Measurements from ENCODE around the gene TRRAP. TPM values are rescaled to one million over a fixed set of nuclear protein-coding genes. Genes with fewer than 3 reads are reported as not detected.

Gene TRRAP
- polyA plus RNA-seq, 1 donor from 2014 or later: 12.9 TPM

- Histone ChIP-seq H2AFZ (ENCODE audit: low read depth, low read length) (no peak overlapping the region), H3K79me2 (replicated peaks; ENCODE audit: insufficient read depth, low read length) (no peaks in the 10 kb centered on the region), H3K4me3 (ENCODE audit: low read length) (no peak overlapping the region), H3K36me3 (ENCODE audit: insufficient read depth, low read length) (no peaks in the 10 kb centered on the region), H3K9ac (ENCODE audit: low read length) (no peak overlapping the region), H3K4me2 (ENCODE audit: low read length) (no peak overlapping the region), H3K9me2 (ENCODE audit: insufficient read depth, low read length) (no peaks in the 10 kb centered on the region), H4K20me1 (ENCODE audit: insufficient read depth) (no peaks in the 10 kb centered on the region), H3K9me3 (ENCODE audit: low read length) (no peaks in the 10 kb centered on the region), H3K27ac (ENCODE audit: low read length) (no peak overlapping the region), H3F3A (ENCODE audit: insufficient read depth, low read length, poor library complexity, severe bottlenecking) (no peaks in the 10 kb centered on the region), H3K27me3 (ENCODE audit: insufficient read depth, low read depth, low read length) (no peaks in the 10 kb centered on the region)
- TF ChIP-seq MXI1 (conservative IDR thresholded peaks at IDR 0.05; ENCODE audit: poor library complexity, severe bottlenecking): no peak
- TF ChIP-seq POLR2AphosphoS5 (IDR thresholded peaks at IDR 0.05): no peak
- no peak for TF ChIP-seq SMC3 (conservative IDR thresholded peaks at IDR 0.05; ENCODE audit: poor library complexity)
- no peak for TF ChIP-seq TAF1 (IDR thresholded peaks at IDR 0.05; ENCODE audit: low read depth)
- TF ChIP-seq RAD21 (conservative IDR thresholded peaks at IDR 0.05): no peak
- no peak for TF ChIP-seq CTCF (IDR thresholded peaks at IDR 0.05; ENCODE audit: poor library complexity, severe bottlenecking)
- no peak for TF ChIP-seq EZH2 (IDR thresholded peaks at IDR 0.05; ENCODE audit: borderline replicate concordance, insufficient read depth, low read length, poor library complexity, severe bottlenecking)
- TF ChIP-seq EP300 (conservative IDR thresholded peaks at IDR 0.05; ENCODE audit: poor library complexity, severe bottlenecking): no peak
- TF ChIP-seq, protein P1, sequence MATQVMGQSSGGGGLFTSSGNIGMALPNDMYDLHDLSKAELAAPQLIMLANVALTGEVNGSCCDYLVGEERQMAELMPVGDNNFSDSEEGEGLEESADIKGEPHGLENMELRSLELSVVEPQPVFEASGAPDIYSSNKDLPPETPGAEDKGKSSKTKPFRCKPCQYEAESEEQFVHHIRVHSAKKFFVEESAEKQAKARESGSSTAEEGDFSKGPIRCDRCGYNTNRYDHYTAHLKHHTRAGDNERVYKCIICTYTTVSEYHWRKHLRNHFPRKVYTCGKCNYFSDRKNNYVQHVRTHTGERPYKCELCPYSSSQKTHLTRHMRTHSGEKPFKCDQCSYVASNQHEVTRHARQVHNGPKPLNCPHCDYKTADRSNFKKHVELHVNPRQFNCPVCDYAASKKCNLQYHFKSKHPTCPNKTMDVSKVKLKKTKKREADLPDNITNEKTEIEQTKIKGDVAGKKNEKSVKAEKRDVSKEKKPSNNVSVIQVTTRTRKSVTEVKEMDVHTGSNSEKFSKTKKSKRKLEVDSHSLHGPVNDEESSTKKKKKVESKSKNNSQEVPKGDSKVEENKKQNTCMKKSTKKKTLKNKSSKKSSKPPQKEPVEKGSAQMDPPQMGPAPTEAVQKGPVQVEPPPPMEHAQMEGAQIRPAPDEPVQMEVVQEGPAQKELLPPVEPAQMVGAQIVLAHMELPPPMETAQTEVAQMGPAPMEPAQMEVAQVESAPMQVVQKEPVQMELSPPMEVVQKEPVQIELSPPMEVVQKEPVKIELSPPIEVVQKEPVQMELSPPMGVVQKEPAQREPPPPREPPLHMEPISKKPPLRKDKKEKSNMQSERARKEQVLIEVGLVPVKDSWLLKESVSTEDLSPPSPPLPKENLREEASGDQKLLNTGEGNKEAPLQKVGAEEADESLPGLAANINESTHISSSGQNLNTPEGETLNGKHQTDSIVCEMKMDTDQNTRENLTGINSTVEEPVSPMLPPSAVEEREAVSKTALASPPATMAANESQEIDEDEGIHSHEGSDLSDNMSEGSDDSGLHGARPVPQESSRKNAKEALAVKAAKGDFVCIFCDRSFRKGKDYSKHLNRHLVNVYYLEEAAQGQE (IDR thresholded peaks at IDR 0.05; ENCODE audit: borderline replicate concordance): no peak
Measured at GRCh38 chr7:98834949-98835348, 43.4 kb upstream of the TRRAP start.

GRCh38 chr7:98836811-98837629 is 41.3 kb upstream of the TRRAP start:
- TF ChIP-seq SMC3 (conservative IDR thresholded peaks at IDR 0.05; ENCODE audit: poor library complexity): peak; percentile 78
- TF ChIP-seq, protein P1 (IDR thresholded peaks at IDR 0.05; ENCODE audit: borderline replicate concordance): no peak
- no peak for TF ChIP-seq EP300 (conservative IDR thresholded peaks at IDR 0.05; ENCODE audit: poor library complexity, severe bottlenecking)
- TF ChIP-seq EZH2 (IDR thresholded peaks at IDR 0.05; ENCODE audit: borderline replicate concordance, insufficient read depth, low read length, poor library complexity, severe bottlenecking): no peak
- TF ChIP-seq CTCF (IDR thresholded peaks at IDR 0.05; ENCODE audit: poor library complexity, severe bottlenecking): peak; percentile 67
- no peak for TF ChIP-seq TAF1 (IDR thresholded peaks at IDR 0.05; ENCODE audit: low read depth)
- TF ChIP-seq POLR2AphosphoS5 (IDR thresholded peaks at IDR 0.05): no peak
- TF ChIP-seq RAD21 (conservative IDR thresholded peaks at IDR 0.05): peak; percentile 73
- TF ChIP-seq MXI1 (conservative IDR thresholded peaks at IDR 0.05; ENCODE audit: poor library complexity, severe bottlenecking): no peak
- H3K27me3 ChIP-seq (ENCODE audit: insufficient read depth, low read depth, low read length): no peaks in the 10 kb centered on the region
- H2AFZ ChIP-seq (ENCODE audit: low read depth, low read length): no peak overlapping the region
- no peak overlapping the region for H3K4me2 ChIP-seq (ENCODE audit: low read length)
- no peaks in the 10 kb centered on the region for H3K79me2 ChIP-seq (replicated peaks; ENCODE audit: insufficient read depth, low read length)
- H3F3A ChIP-seq (ENCODE audit: insufficient read depth, low read length, poor library complexity, severe bottlenecking): no peaks in the 10 kb centered on the region
- no peaks in the 10 kb centered on the region for H3K9me3 ChIP-seq (ENCODE audit: low read length)
- no peaks in the 10 kb centered on the region for H3K36me3 ChIP-seq (ENCODE audit: insufficient read depth, low read length)
- H3K4me3 ChIP-seq (ENCODE audit: low read length): no peak overlapping the region
- H3K9ac ChIP-seq (ENCODE audit: low read length): no peak overlapping the region
- H4K20me1 ChIP-seq (ENCODE audit: insufficient read depth): no peaks in the 10 kb centered on the region
- H3K27ac ChIP-seq (ENCODE audit: low read length): no peak overlapping the region
- no peaks in the 10 kb centered on the region for H3K9me2 ChIP-seq (ENCODE audit: insufficient read depth, low read length)

All from neural cell (in vitro differentiated cells).